Heart left ventricle (tissue), 13 donors: ENCODE measurements around the gene FOXA2.

ENCODE experiments used
- CTCF ChIP-seq, 12 donors: fragments of 200-600 bp; sonication (generic) in 4 of 12; IDR thresholded peaks; one replicate each; pipeline versions ENCODE4 v1.5.0 to v1.8.0; 2018 to 2022; ENCODE audit warnings: antibody characterized with exemption in 12 of 12, mild to moderate bottlenecking in 5 of 12
- POLR2A ChIP-seq, 2 donors: fragments of 450-650 bp; IDR thresholded peaks; one replicate each; pipeline ENCODE4 v1.6.1; 2017; ENCODE audit warnings: antibody characterized with exemption in 2 of 2, mild to moderate bottlenecking in 2 of 2, moderate library complexity in 2 of 2
- donor health status: ischemic (EF 13 %, LVEDD 7.1; RV severe dilation, severe dysfunction).
- donor health status: DM: no; HTN: yes; CAD: no.
- donor health status: DM: no; HTN: no; CAD: no.
- donor health status: ischemic (EF 25% LVEDD 6.9; RV normal size, moderate dysfunction).
- donor health status: ischemic (EF 25% LVEDD 5.7; RV mildly dilated, moderate dysfunction).
- donor health status: ischemic (EF 35%, LVEDD 5.7; RV mildly dilated, moderate dysfunction).
- donor health status: nonischemic (EF 11% LVEDD 7.7; RV severe dilation, severe dysfunction).
- donor health status: DM: yes; HTN: yes; CAD: no.
- donor health status: PGD.
- donor health status: ischemic (EF 29% LVEDD 5.4; RV normal size, mild dysfunction).
- donor health status: nonischemic (EF 23%, LVEDD 6.1; RV moderate dilation, normal function).

GRCh38 chr20:22582386-22582963, 1.9 kb downstream of the FOXA2 start:
- TF ChIP-seq CTCF (IDR thresholded peaks at IDR 0.05) = no peak
- no peak for TF ChIP-seq POLR2A (IDR thresholded peaks at IDR 0.05)
